T-helper 1 cell (primary cell): Measurements from ENCODE around the gene ANKRD55.
"Not testable (repeated sequence)": the region's sequence is repeated elsewhere in the genome, so short reads cannot be mapped to it uniquely, and the experiment has no call there.

Experiments
- DNase-seq, 5 donors: peaks; one replicate each; pipeline ENCODE4 v3.0.0-alpha.2; 2012 to 2020

ANKRD55 gene

DNA sequence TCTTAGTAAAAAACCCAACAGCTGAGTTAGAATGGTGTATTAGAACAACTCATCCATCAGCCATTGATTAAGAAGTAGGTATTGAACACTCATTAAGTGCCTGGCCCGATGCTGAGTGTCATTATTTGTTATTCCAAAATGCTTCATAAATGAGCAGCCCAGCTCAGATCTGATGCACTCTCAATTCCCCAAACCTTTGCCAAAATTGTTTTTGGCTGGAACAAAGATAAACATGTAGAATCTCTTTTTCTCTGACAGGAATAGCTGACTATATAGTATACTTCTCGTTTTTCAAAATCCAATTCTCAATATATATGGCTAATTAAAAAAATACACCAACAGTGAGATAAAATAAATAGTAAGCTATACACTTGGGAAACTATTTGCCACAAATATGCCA, 20.0 kb upstream of the ANKRD55 start:
- DNase-seq: no peak

DNA sequence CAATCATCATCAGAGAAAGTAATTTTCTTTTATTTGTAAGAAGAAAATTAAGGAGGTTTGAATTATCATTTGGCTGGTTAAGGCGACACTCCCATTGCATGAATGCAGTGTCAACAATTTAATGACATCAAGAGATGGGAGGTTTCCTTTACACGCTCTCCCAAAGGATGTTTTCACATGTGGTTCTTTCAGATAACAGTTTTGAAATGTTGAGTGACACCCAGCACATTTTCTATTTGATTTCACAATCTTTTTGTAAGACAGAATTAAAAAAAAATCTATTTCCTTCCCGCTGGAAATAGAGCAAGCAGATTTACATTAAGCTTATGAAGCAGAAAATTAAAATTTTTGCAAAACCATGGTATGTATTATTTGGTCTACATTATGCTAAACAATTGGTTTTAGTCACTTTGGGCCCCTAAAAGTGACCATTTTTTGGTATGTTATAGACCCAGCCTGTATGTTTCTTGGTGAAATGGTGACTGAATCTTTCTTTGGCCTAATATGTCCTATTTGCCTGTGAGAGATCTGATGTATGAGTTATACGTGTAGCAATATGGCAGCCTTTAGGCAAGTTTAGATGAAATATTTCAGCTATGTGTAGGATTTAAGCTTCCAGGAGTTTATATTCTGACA, 18.9 kb upstream of the ANKRD55 start:
- DNase-seq: no peak

DNA sequence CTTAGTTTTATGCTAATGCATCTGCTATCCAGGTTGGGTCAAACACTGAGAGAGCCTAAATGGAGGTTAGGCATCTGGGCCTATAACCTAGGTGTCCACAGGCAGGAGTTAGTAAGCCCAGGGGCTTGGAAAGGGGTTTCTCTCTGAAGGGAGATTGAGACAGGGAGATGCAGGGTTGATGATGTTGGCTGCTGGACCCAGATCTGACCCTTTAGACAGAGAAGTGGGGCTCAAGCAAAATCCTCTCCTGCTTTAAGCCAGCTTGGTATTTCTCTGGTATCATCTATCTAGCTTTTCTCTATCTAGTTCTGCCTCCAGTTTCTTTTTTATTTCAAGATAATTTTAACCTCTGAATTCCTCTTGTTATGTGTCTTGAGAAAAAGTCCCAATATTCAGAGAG, 18.3 kb upstream of the ANKRD55 start:
- no peak for DNase-seq

DNA sequence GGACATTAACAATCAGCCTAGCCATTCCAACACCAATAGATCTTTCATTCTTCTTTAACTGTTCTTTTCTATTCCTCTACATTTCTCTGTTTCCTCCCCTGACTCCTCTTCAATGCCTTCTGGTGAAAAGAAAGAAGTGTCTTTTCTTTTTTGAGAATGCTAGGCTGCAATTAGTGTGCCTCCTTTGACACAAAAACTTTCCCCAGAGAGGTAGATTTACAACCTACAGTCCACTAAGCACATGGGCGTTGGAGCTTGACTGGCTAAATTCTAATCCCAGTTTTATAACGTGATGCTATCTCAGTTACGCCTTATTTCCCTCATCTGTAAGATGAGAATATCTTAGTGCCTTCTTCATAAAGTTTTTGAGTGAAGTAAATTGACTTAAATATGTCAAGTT, 16.9 kb upstream of the ANKRD55 start:
- DNase-seq: no peak

DNA sequence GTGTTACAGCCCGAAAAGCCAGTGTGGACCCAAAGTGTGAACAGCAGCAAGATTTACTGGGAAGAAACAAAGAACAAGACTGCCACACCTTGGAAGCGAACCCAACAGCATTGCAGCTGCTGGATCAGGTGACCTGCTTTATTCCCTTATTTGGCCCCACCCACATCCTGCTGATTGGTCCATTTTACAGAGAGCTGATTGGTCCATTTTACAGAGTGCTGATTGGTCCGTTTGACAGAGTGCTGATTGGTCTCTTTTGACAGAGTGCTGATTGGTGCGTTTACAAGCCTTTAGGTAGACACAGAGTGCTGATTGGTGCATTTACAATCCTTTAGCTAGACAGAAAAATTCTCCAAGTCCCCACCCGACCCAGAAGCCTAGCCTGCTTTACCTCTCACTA, 16.0 kb upstream of the ANKRD55 start:
- DNase-seq: not testable (repeated sequence)

DNA sequence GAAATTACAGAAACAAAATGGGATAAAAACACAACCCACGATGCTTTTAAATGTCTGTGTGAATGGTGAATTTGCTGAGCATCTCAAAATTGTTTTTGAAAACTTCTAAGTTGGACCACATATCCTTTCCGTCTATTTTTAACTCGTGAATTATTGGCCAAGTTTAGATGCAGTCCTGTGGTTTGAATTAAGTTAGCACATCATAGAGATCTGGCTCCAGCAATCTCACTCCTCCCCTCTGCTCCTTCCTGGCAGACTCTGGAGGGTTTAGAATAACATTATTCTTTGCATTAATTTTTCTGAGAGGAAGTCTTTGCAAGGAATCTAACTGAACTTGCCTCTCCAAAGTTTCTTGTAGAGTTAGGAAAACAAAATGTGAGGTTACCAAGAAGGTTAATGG, 14.5 kb upstream of the ANKRD55 start:
- DNase-seq: no peak

DNA sequence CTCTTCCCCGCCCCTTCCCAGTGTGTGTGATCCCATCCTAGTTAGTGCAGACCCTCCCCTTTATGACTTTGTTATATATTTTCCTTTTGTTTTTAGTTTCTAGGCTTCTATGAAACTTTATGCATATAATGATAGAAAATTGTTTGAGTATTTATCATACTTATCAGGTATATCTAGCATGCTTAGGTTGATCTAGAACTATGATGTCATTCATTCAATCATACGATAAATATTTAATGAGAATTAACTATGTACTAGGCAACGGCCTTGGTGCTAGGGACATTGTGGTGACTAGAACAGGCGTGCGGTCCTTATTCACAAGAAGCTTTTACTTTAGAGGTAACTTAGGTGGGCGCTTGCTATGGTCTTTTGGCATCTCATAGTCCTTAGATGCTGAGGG, 13.6 kb upstream of the ANKRD55 start:
- DNase-seq: no peak

DNA sequence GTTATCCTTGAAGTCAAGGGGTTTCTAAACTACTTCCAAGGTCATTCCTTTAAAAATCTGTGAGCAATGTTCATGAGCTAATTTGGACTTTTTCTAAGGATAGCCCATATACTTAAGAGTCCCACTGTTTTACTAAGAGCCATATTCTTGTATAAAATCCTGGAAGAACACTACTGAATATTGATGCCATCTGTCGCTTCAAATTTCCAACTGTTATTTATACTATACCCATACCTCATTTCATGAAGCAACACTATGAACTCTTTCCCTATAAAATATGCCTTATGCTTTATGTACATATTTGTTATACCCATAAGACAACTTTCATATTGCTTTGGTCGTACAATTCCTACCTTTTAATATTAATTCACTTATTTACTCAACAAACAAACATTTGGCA, 12.4 kb upstream of the ANKRD55 start:
- no peak for DNase-seq

DNA sequence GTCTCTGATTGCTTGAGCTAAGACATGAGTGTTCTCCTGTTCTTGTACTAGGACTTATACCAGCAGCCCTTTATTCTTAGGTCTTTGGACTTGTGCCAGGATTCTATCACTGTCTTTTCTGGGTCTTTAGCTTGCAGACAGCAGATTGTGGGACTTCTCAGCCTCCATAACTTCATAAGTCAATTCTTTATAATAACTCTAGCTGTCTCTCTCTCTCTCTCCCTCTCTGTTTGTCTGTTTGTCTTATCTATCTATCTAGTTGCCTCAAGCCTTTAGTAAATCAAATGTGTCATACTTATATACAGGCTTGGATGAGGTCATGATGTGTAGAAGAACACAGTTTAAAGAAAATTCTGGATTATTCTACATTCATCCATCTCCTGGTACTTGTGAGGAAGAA, 11.5 kb upstream of the ANKRD55 start:
- no peak for DNase-seq

DNA sequence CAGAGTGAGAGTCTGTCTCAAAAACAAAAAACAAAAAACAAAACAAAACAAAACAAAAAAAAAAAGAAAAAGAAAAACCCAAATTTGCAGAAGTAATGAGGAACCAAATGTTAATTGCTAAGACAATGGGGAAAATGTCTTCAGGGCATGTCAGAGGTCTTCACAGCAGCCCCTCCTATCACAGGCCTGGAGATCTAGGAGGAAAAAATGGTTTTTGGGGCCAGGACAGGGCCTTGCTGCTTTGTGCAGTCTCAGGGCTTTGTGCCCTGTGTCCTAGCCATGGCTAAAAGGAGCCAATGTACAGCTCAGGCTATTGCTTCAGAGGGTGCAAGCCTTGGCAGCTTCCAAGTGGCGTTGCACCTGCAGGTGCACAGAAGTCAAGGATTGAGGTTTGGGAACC, 9.1 kb upstream of the ANKRD55 start:
- DNase-seq: not testable (repeated sequence)

DNA sequence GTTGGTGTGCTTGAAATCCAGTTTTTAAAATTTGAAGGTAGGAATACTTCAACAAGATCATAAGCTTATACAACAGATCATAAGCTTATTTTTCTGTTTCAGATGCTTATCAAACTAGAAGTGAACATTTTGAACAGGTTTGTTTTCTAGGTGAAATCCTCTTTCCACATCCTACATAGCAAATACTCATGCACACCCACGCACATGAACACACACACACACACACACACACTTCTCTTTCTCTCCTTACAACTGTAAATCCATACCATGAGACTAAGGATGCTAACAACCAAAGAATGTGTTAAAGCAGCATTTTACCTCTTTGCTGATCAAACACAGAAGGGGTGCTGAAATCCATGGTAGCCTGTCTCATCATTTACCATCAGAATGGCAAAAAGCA, 592 bp downstream of the ANKRD55 start:
- DNase-seq: no peak

DNA sequence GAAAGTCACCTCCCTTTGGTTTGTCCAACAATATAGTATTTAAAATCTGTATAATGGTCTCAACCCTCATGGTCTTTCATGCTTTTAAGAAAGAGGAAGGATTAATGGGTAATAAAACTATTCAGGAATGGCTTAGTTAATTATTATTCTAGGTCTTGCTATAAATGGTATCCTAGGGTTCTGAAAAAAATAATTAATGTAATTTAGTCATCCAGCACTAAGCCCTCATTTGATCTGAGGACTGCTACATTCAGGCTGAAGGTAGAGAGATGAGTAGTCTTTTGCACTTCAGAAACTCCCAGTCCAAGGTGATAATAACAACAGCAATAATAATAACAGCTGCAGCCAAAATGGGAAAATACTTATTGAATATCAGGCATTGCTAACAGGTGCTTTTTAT, 2.6 kb downstream of the ANKRD55 start:
- no peak for DNase-seq

DNA sequence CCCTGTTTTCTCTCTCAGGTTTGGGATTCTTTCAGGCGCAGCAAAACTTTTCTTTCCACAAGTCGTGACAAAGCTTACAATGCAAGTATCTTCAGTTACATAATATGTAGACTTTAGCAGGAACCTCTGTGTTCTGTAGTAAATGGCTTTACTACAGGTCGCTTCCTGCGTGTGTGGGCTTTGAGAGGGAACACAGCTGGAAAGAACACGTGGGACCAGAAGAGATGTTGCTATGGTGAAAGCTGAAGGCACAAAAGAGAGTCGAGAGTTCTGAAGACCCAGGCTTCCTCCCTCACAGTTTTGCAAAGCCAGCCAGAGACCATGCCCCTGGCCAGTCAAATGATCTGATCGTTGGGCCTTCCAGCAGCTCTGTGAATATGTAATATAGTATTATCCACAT, 4.0 kb downstream of the ANKRD55 start:
- DNase-seq: no peak

DNA sequence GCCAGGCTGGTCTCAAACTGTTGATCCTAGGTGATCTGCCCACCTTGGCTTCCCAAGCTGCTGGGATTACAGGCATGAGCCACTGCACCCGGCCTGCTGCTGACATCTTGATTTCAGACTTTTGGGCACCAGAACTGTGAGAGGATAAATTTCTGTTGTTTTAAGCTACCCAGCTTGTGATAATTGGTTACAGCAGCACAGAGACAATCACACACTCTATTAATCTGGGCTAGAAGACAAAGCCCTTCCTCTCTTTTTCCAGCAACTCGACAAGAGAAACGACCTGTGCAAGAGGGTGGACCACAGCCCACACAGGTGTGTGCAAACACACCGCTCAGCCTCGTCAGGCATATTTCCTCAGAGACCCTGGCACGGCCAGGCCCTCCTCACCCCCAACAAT, 4.5 kb downstream of the ANKRD55 start:
- DNase-seq: no peak

DNA sequence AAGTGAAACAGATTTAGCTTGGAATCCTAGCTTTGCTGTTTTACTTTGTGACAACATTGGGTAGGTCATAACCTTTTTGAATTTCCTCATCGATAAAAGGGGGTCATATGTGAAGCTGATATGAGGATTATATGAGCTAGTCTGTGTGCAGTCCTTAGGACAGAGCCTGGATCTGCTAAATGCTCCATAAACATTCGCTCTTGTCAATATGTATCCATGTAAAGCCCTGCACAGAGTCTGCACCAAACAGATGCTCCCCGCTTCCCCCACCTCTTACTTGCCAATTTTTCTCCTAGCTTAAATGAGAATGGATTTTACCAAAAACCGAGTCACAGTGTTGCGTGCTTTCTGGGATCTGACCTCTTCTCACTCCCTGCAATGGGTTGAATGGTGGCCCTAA, 5.4 kb downstream of the ANKRD55 start:
- no peak for DNase-seq

DNA sequence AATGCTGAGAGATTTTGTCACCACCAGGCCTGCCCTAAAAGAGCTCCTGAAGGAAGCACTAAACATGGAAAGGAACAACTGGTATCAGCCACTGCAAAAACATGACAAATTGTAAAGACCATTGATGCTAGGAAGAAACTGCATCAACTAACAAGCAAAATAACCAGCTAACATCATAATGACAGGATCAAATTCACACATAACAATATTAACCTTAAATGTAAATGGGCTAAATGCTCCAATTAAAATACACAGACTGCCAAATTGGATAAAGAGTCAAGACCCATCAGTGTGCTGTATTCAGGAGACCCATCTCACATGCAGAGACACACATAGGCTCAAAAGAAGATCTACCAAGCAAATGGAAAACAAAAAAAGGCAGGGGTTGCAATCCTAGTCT, 9.8 kb downstream of the ANKRD55 start:
- DNase-seq: not testable (repeated sequence)

DNA sequence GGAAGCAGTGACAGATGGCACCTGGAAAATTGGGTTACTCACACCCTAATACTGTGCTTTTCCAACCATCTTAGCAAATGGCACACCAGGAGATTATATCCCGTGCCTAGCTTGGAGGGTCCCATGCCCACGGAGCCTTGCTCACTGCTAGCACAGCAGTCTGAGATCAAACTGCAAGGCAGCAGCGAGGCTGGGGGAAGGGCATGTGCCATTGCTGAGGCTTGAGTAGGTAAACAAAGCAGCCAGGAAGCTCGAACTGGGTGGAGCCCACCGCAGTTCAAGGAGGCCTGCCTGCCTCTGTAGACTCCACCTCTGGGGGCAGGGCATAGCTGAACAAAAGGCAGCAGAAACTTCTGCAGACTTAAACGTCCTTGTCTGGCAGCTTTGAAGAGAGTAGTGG, 11.5 kb downstream of the ANKRD55 start:
- DNase-seq: peak in 1 of 5 donors; percentile 33

DNA sequence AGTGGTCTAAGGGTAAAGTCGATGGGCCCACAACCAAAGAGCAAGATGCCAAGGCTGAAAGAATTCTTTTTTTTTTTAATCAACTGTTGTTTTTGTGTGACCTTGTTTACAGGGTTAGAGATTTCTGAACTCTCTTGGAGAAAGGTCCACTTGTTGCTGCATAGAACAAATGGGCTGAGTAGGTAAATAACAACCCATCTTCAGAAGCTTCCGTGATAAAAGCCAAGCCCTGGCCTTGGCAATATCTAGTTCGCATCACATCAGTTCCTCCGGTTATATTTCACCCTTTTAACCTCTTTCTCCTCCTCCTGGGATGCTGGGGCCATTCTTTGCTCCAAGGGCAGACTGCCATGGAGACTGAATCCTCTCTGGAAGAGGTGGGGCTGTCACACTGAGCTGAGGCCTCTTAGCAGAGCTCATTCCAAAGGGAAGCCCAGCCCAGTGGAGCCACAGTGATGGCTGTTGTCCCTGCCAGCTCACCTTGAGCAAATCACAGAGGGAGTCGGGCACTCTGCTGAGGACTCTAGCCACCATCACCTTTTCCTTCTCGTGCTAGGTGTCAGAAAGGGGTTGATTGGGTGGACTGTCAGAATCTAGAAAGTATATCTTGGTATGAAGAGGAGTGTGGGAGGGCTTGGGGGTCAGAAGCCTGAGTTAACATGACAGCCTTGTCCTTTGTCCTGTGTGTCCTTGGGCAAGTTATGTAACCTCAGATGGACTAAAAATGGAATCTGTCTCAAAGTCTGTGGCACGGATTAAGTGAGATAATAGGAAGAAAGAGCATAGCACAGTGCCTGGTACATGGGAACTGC, 17.9 kb downstream of the ANKRD55 start:
- no peak for DNase-seq

DNA sequence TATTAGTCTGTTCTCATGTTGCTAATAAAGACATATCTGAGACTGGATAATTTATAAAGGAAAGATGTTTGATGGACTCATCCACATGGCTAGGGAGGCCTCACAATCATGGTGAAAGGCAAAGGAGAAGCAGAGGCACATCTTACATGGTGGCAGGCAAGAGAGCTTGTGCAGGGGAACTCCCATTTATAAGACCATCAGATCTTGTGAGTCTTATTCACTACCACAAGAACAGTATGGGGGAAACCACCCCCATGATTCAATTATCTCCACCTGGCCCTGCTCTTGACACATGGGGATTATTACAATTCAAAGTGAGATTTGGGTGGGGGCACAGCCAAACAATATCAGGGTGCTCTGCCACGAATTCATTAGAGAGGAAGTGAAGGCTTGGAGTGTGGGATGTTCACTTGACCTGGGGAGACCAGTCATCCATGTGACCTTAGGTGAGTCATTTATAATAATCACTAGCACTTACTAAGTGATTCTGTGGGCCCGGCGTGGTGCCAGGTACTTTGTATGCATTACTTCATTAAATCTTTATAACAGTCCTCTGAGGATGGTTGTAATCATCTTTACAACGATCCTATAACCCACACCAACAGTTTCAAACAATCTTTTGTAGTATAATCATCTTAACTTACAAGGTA, 19.1 kb downstream of the ANKRD55 start:
- not testable (repeated sequence) for DNase-seq

DNA sequence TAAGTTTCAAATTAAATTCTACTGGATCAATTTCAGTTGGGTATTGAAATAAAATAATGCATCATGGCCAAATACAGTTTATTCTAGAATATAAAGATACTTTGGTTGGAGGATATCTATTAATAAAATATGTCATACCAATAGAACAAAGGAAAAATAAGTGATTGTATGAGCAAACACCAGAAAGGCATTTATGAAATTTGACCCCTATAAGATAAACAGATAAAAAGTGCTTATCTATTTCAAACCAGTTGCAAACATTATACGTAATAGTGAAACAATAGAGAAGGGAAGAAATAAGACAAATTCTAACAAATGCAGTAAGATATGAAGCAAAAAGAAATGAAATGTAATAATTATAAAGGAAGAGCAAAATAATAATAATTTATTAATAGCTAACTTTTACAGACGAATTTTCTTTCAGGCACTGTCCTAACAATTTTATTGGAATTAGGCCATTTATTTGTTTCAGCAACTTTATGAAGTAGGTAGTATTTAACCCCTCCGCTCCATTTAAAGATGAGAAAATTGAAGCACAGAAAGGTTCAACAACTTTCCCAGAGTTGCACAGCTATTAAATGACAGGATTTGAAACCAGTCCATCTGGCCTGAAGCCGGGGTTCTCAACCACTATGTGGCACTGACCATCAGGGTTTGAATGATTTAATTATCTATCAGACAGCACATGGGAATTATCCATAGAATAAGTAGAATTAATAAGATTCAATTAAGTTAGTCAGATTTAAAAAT, 20.8 kb downstream of the ANKRD55 start:
- no peak for DNase-seq

DNA sequence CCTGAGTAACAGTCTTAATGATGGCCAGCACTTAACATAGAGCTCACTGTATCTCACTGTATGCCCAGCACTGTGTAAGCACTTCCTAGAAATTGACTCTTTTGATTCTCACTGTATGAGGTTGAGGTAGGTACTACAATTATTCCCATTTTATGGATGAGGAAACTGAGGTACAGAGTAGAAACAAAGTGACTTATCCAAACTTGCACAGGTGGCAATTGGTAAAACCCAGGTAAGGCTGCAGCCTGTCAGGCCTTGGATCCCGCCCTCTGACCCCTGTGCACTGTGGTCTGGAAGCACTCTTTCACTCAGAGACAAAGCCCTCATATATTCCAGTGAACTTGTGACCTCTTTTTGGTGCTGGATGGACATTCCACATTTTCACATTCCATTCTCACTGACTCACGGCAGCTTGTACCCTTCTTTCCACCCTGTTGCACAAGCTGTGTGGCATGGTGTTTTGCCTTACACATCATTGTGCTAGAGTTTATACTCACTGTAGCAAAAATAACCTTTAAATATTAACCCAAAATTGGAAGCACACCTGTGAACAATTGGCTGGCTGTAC, 21.7 kb downstream of the ANKRD55 start:
- no peak for DNase-seq

DNA sequence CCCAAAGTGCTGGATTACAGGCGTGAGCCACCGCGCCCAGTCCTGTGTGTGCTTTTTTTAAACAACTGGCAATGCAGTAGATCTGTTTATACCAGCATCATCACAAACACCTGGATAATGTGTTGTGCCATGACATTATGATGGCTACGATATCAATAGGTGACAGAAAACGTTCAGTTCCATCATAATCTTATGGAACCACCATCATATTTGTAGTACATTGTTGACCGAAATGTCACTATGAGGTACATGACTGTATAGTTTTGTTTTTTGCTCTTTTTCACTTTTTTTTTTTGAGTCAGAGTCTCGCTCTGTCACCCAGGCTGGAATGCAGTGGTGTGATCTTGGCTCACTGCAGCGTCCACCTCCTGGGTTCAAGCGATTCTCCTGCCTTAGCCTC, 24.4 kb downstream of the ANKRD55 start:
- no peak for DNase-seq

DNA sequence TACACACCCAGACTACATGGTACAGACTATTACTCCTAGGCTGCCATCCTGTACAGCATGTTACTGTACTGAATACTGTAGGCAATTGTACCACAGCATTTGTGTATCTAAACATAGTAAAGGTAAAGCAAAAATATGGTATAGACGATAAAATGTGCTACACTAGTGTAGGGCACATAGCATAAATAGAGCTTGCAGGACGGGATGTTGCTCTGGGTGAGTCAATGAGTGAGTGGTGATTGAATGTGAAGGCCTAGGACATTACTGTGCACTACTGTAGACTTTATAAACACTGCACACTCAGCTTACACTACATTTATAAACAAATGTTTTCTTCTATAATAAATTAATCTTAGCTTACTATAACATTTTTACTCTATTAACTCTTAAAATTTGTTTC, 25.6 kb downstream of the ANKRD55 start:
- no peak for DNase-seq
